Activated naive CD4-positive, alpha-beta T cell treated with anti-CD3 and anti-CD28 coated beads, Interleukin-2, amount 50 U/mL, for 72 hours (primary cell): ENCODE measurements around the gene FNDC8. TPM values are rescaled to one million over a fixed set of nuclear protein-coding genes. Genes with fewer than 3 reads are reported as not detected.
"Not testable (repeated sequence)": the region's sequence is repeated elsewhere in the genome, so short reads cannot be mapped to it uniquely, and the experiment has no call there.

Source experiments
- ATAC-seq, 2 donors: fragments of 150-1000 bp; cut with Tn5 transposase; 2 replicates each; pipeline ENCODE4 v1.10.0; 2021; ENCODE audit warnings: mild to moderate bottlenecking in 2 of 2, moderate library complexity in 2 of 2
- DNase-seq, 2 donors: peaks; one replicate each; pipeline ENCODE4 v3.0.0; 2021 to 2022; ENCODE audit warnings: low spot score in 2 of 2
- H3K27ac Mint-ChIP-seq, 2 donors: one replicate each; pipeline ENCODE4 v1.8.0; 2022; ENCODE audit warnings: mild to moderate bottlenecking in 2 of 2, mixed read lengths in 2 of 2
- H3K36me3 Mint-ChIP-seq, 2 donors: one replicate each; pipeline ENCODE4 v1.8.0; 2022; ENCODE audit warnings: mixed read lengths in 2 of 2
- H3K9me3 Mint-ChIP-seq, 2 donors: one replicate each; pipeline ENCODE4 v1.8.0; 2022; ENCODE audit warnings: mixed read lengths in 2 of 2
- total RNA-seq, 2 donors: library from RNA; stranded (reverse); gene quantifications; one replicate each; pipeline ENCODE4 v1.2.3, GENCODE V29; 2022

Gene FNDC8
- total RNA-seq, 2 donors from 2014 or later, result not detected

GRCh38 chr17:35154196-35155165, 33.1 kb downstream of the FNDC8 start:
- no peak for DNase-seq
- no peak overlapping the region for H3K27ac Mint-ChIP-seq
- H3K9me3 Mint-ChIP-seq, result peaks cover 0 to 4% of the 10 kb centered on the region in 2 donors
- H3K36me3 Mint-ChIP-seq, result no peaks in the 10 kb centered on the region
- no peak for ATAC-seq

GRCh38 chr17:35155246-35155645, 33.8 kb downstream of the FNDC8 start:
- peaks cover 0 to 4% of the 10 kb centered on the region in 2 donors for H3K9me3 Mint-ChIP-seq
- ATAC-seq (no peak), DNase-seq (no peak)
- H3K36me3 Mint-ChIP-seq, result no peaks in the 10 kb centered on the region
- no peak overlapping the region for H3K27ac Mint-ChIP-seq

- ATAC-seq (no peak), DNase-seq (no peak)
- H3K27ac Mint-ChIP-seq, result peak overlapping the region in 1 of 2 donors; percentile 46
Measured at GRCh38 chr17:35159940-35160339, 38.5 kb downstream of the FNDC8 start.

GRCh38 chr17:35160354-35161201, 39.2 kb downstream of the FNDC8 start:
- DNase-seq, result peak in 1 of 2 donors; percentile 20
- Mint-ChIP-seq H3K36me3 (no peaks in the 10 kb centered on the region), H3K27ac (peak overlapping the region; percentile 6 to 46), H3K9me3 (peaks cover 0 to 4% of the 10 kb centered on the region in 2 donors)
- ATAC-seq, result peak; percentile 85 to 91

More at GRCh38 chr17:35159940-35160339, 38.5 kb downstream of the FNDC8 start:
- peaks cover 0 to 4% of the 10 kb centered on the region in 2 donors for H3K9me3 Mint-ChIP-seq
- no peaks in the 10 kb centered on the region for H3K36me3 Mint-ChIP-seq

- DNase-seq (no peak), ATAC-seq (peak in 1 of 2 donors; percentile 15)
- Mint-ChIP-seq H3K9me3 (peaks cover 0 to 4% of the 10 kb centered on the region in 2 donors), H3K36me3 (no peaks in the 10 kb centered on the region), H3K27ac (peak overlapping the region in 1 of 2 donors; percentile 46)
Measured at GRCh38 chr17:35161281-35161761, 39.9 kb downstream of the FNDC8 start.

- ATAC-seq, result no peak
- Mint-ChIP-seq H3K36me3 (no peaks in the 10 kb centered on the region), H3K27ac (no peak overlapping the region)
Measured at GRCh38 chr17:35162755-35163154, 41.3 kb downstream of the FNDC8 start.

GRCh38 chr17:35163886-35164285, 42.5 kb downstream of the FNDC8 start:
- ATAC-seq, result no peak
- Mint-ChIP-seq H3K27ac (no peak overlapping the region), H3K36me3 (no peaks in the 10 kb centered on the region), H3K9me3 (no peaks in the 10 kb centered on the region)
- no peak for DNase-seq

More at GRCh38 chr17:35162755-35163154, 41.3 kb downstream of the FNDC8 start:
- DNase-seq, result no peak
- H3K9me3 Mint-ChIP-seq, result peaks cover 0 to 4% of the 10 kb centered on the region in 2 donors

- H3K36me3 Mint-ChIP-seq, result no peaks in the 10 kb centered on the region
- ATAC-seq (no peak), DNase-seq (no peak)
- no peaks in the 10 kb centered on the region for H3K9me3 Mint-ChIP-seq
- H3K27ac Mint-ChIP-seq, result no peak overlapping the region
Measured at GRCh38 chr17:35164716-35165115, 43.3 kb downstream of the FNDC8 start.

- Mint-ChIP-seq H3K27ac (no peak overlapping the region), H3K9me3 (no peaks in the 10 kb centered on the region), H3K36me3 (no peaks in the 10 kb centered on the region)
- DNase-seq (no peak), ATAC-seq (no peak)
Measured at GRCh38 chr17:35166526-35166925, 45.1 kb downstream of the FNDC8 start.

GRCh38 chr17:35167046-35167445, 45.6 kb downstream of the FNDC8 start:
- Mint-ChIP-seq H3K27ac (no peak overlapping the region), H3K36me3 (no peaks in the 10 kb centered on the region), H3K9me3 (no peaks in the 10 kb centered on the region)
- DNase-seq (no peak), ATAC-seq (no peak)

GRCh38 chr17:35167666-35168065, 46.3 kb downstream of the FNDC8 start:
- ATAC-seq (no peak), DNase-seq (no peak)
- Mint-ChIP-seq H3K36me3 (no peaks in the 10 kb centered on the region), H3K27ac (no peak overlapping the region), H3K9me3 (no peaks in the 10 kb centered on the region)

GRCh38 chr17:35169835-35170363, 48.5 kb downstream of the FNDC8 start:
- no peak for ATAC-seq
- Mint-ChIP-seq H3K36me3 (no peaks in the 10 kb centered on the region), H3K9me3 (no peaks in the 10 kb centered on the region), H3K27ac (peak overlapping the region in 1 of 2 donors; percentile 18)
- no peak for DNase-seq

GRCh38 chr17:35170968-35171771, 49.8 kb downstream of the FNDC8 start:
- H3K27ac Mint-ChIP-seq, result peak overlapping the region in 1 of 2 donors; percentile 33
- ATAC-seq (peak; percentile 59 to 79), DNase-seq (no peak)
- no peaks in the 10 kb centered on the region for H3K9me3 Mint-ChIP-seq
- H3K36me3 Mint-ChIP-seq, result no peaks in the 10 kb centered on the region

GRCh38 chr17:35171834-35172233, 50.4 kb downstream of the FNDC8 start:
- Mint-ChIP-seq H3K9me3 (no peaks in the 10 kb centered on the region), H3K36me3 (no peaks in the 10 kb centered on the region), H3K27ac (peak overlapping the region; percentile 33 to 63)
- peak; percentile 34 to 49 for ATAC-seq
- no peak for DNase-seq

- ATAC-seq, H3K9me3 Mint-ChIP-seq, H3K36me3 Mint-ChIP-seq, DNase-seq: not testable (repeated sequence)
- H3K27ac Mint-ChIP-seq, result peak overlapping the region; percentile 33 to 63
Measured at GRCh38 chr17:35172321-35172720, 50.9 kb downstream of the FNDC8 start.

GRCh38 chr17:35174835-35175334, 53.5 kb downstream of the FNDC8 start:
- Mint-ChIP-seq H3K36me3 (peaks cover 0 to 9% of the 10 kb centered on the region in 2 donors), H3K27ac (no peak overlapping the region), H3K9me3 (peaks cover 0 to 7% of the 10 kb centered on the region in 2 donors)
- ATAC-seq (no peak), DNase-seq (no peak)
